Stimulated activated CD8-positive, alpha-beta memory T cell treated with anti-CD3 and anti-CD28 coated beads, Interleukin-7, amount 100 ng/mL, for 48 hours (primary cell): ENCODE data around the gene RNF44.

ENCODE experiments used
- DNase-seq, 2 donors: peaks; one replicate each; pipeline ENCODE4 v3.0.0-alpha.2; 2020; ENCODE audit warnings: low read depth in 1 of 2; ENCODE audit errors: extremely low read depth in 1 of 2

The RNF44 gene

DNA sequence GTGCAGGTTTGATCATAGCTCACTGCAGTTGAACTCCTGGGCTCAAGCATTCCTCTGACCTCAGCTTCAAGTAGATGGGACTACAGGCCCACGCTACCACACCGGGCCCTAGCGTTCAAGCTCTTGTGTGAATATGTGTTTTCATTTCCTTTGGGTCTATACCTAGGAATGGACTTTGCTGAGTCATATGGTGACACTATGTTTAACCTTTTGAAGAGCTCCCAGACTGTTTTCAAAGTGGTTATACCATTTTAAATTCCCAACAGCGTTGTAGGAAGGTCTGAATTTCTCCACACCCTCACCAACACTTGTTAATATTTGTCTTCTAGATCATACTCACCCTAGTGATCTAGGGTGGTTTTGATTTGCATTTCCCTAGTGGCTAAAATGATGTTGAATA, 55.5 kb downstream of the RNF44 start:
- DNase-seq, result no peak
